Uterus (tissue), 4 donors: Measurements from ENCODE around the gene SMARCC1. TPM values are rescaled to one million over a fixed set of nuclear protein-coding genes. Genes with fewer than 3 reads are reported as not detected.

ENCODE experiments used
- DNase-seq, 2 donors: peaks; one replicate each; pipeline ENCODE4 v3.0.0-alpha.2; 2019 to 2020
- H3K27ac ChIP-seq, 2 donors: fragments of 200-600 bp; sonication (generic); 1 replicate in 1 of 2; 2 replicates in 1 of 2; pipeline ENCODE4 v1.5.1; 2016 to 2018
- H3K27me3 ChIP-seq, 2 donors: fragments of 200-600 bp; sonication (generic); one replicate each; pipeline ENCODE4 v1.5.1; 2018 to 2019; ENCODE audit warnings: control low read depth in 1 of 2
- H3K36me3 ChIP-seq, 2 donors: fragments of 200-600 bp; sonication (generic); one replicate each; pipeline ENCODE4 v1.5.1; 2019; ENCODE audit warnings: control low read depth in 1 of 2
- H3K4me1 ChIP-seq, 2 donors: fragments of 200-600 bp; sonication (generic); one replicate each; pipeline ENCODE4 v1.5.1; 2018 to 2019; ENCODE audit warnings: control low read depth in 1 of 2
- H3K4me3 ChIP-seq, 2 donors: fragments of 200-600 bp; sonication (generic); 1 replicate in 1 of 2; 2 replicates in 1 of 2; pipeline ENCODE4 v1.5.1; 2018 to 2019; ENCODE audit warnings: mild to moderate bottlenecking in 1 of 2
- H3K9me3 ChIP-seq, 2 donors: fragments of 200-600 bp; sonication (generic); one replicate each; pipeline ENCODE4 v1.5.1; 2019; ENCODE audit warnings: control low read depth in 1 of 2
- POLR2A ChIP-seq, 2 donors: fragments of 450-650 bp; IDR thresholded peaks; one replicate each; pipeline ENCODE4 v1.6.1; 2016; ENCODE audit warnings: antibody characterized with exemption in 2 of 2, mild to moderate bottlenecking in 1 of 2, moderate library complexity in 1 of 2
- intact Hi-C: fragments of 100-400 bp; cut with DNase I; formaldehyde crosslinking; loops from one replicate; pipeline ENCODE4 v1.15.1; 2023; ENCODE audit warnings: low total_unique reads
- total RNA-seq, 4 donors: library from RNA; depleted of rRNA in 3 of 4; stranded (reverse); fragments of >200 nt in 3 of 4; gene quantifications; one replicate each; pipeline versions ENCODE4 v1.1.0 to v1.2.4, GENCODE V29; 2014 to 2023
- TF ChIP-seq, protein P1 (sequence below), 4 experiments: fragments of 200-600 bp in 2 of 4; fragments of 450-650 bp in 2 of 4; sonication (generic) in 2 of 4; IDR thresholded peaks; one replicate each; pipeline ENCODE4 v1.5.1; 2016 to 2019; ENCODE audit warnings: antibody characterized with exemption in 4 of 4, mild to moderate bottlenecking in 2 of 4, moderate library complexity in 1 of 4
- donor health status: DM: yes; HTN: yes; CAD: no.

Gene SMARCC1
- total RNA-seq, 4 donors from 2014 or later = 23.8 to 61.0 (median 45.5) TPM

DNA sequence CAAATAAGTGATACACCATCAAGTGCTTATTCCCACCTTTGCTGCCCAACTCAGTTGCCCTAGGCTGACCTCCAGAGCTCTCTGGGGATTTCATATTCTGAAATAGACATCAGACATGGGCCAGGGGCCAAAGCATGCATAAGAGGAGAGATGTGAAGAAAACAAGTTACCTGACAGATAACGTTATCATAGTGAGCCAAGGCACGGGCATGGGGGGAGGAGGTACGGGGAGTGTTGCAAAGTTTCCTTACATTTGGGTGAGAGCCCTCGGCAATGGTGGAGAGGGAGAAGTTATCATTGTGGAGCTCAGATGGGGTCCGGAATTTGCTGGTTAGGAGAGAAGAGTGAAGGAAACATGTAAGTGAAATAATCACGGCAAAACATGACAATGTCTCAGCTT is 212.8 kb downstream of the SMARCC1 start:
- DNase-seq = no peak
- TF ChIP-seq, protein P1, sequence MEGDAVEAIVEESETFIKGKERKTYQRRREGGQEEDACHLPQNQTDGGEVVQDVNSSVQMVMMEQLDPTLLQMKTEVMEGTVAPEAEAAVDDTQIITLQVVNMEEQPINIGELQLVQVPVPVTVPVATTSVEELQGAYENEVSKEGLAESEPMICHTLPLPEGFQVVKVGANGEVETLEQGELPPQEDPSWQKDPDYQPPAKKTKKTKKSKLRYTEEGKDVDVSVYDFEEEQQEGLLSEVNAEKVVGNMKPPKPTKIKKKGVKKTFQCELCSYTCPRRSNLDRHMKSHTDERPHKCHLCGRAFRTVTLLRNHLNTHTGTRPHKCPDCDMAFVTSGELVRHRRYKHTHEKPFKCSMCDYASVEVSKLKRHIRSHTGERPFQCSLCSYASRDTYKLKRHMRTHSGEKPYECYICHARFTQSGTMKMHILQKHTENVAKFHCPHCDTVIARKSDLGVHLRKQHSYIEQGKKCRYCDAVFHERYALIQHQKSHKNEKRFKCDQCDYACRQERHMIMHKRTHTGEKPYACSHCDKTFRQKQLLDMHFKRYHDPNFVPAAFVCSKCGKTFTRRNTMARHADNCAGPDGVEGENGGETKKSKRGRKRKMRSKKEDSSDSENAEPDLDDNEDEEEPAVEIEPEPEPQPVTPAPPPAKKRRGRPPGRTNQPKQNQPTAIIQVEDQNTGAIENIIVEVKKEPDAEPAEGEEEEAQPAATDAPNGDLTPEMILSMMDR (IDR thresholded peaks at IDR 0.05) = no peak
- TF ChIP-seq POLR2A (IDR thresholded peaks at IDR 0.05) = no peak
- Histone ChIP-seq H3K27me3 (no peaks in the 10 kb centered on the region), H3K27ac (no peak overlapping the region), H3K4me1 (no peaks in the 10 kb centered on the region), H3K4me3 (no peak overlapping the region), H3K36me3 (no peaks in the 10 kb centered on the region), H3K9me3 (no peaks in the 10 kb centered on the region)
- intact Hi-C loops = no loop called here

DNA sequence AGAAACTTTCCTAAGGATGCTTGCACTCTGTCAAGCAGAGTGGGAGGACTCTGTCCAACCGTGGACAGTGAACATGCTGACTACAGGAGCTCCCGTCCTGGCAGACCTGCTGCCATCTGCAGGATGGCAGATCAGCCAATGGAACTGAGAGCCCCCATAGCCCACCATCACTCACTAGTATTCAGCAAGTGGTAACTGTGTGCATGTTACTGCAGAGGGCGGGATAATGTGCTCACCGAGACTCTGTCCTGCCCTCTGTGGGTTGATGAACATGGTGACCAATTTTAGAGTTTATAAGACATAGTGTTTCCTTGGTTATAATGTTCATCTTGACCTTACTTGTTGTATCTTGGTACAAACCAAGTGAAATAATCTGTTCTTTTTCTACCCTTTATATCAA is 214.5 kb downstream of the SMARCC1 start:
- H3K27ac ChIP-seq = no peak overlapping the region
- no peak overlapping the region for H3K4me3 ChIP-seq
- TF ChIP-seq, protein P1 (IDR thresholded peaks at IDR 0.05) = no peak
- TF ChIP-seq POLR2A (IDR thresholded peaks at IDR 0.05) = no peak
- no peaks in the 10 kb centered on the region for H3K9me3 ChIP-seq
- intact Hi-C loops = no loop called here
- H3K27me3 ChIP-seq = no peaks in the 10 kb centered on the region
- H3K4me1 ChIP-seq = no peaks in the 10 kb centered on the region
- DNase-seq = no peak
- H3K36me3 ChIP-seq = no peaks in the 10 kb centered on the region

DNA sequence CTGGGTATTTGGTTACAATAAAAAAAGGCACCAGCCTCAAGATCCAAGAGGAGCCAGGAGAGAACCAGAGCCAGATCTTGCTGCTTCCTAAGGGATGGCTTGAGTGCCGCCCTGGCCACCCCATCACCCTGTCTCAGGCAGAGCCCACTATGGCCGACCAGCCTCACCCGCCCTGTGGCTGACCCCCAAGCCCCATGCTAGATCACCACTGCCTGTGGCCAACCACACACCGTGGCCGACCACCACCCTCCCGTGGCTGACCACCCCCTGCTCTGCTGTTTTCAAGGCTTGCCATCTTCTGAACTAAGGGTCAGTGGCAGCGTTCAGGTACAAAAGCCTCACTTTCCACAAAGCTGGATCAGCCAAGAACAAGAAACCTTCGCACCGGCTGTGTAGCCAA is 215.0 kb downstream of the SMARCC1 start:
- Histone ChIP-seq H3K27ac (no peak overlapping the region), H3K27me3 (no peaks in the 10 kb centered on the region), H3K4me1 (no peaks in the 10 kb centered on the region), H3K36me3 (no peaks in the 10 kb centered on the region), H3K4me3 (no peak overlapping the region), H3K9me3 (no peaks in the 10 kb centered on the region)
- DNase-seq = no peak
- intact Hi-C loops = no loop called here
- no peak for TF ChIP-seq POLR2A (IDR thresholded peaks at IDR 0.05)

DNA sequence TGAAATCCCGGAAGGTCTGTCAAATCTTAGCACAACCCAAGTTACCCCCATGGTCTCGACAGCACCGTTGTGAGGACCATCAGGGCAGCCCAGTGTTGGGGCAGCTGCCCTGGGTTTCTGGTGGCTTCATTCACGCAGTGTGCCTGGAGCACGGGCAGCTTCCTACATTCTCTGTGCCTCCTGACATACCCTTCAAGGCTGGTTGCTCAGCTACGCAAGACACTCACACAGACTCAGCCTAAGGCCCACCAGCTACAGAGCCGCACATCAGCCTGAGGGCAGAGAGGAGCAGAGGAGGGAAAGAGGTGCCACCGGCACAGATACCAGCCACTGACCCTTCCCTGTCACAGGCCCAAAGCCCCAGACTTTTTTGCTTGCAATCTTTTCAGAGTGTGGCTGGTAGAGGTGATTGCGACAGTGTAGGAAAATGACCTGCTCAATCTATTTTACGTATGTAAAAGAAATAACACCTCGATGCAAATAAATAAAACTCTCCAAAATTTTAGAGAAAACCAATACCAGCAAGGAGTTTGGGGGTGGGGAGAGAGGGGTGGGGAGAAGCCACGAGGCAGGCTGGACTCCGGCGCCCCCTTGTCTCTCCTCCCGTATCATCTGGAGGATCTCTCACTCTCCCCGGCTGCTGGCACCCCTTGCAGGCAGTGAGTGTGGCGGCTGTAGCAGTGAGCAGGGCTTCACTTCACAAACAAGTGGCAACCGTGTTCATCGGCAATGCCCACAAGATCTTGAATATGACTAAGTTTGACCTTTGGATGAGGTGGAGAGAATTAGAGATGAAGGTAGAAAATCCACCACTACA is 215.8 kb downstream of the SMARCC1 start:
- TF ChIP-seq, protein P1 (IDR thresholded peaks at IDR 0.05) = no peak
- no peak for TF ChIP-seq POLR2A (IDR thresholded peaks at IDR 0.05)
- Histone ChIP-seq H3K4me1 (no peaks in the 10 kb centered on the region), H3K9me3 (no peaks in the 10 kb centered on the region), H3K4me3 (no peak overlapping the region), H3K27me3 (no peaks in the 10 kb centered on the region), H3K27ac (no peak overlapping the region), H3K36me3 (no peaks in the 10 kb centered on the region)
- intact Hi-C loops = no loop called here
- DNase-seq = no peak

DNA sequence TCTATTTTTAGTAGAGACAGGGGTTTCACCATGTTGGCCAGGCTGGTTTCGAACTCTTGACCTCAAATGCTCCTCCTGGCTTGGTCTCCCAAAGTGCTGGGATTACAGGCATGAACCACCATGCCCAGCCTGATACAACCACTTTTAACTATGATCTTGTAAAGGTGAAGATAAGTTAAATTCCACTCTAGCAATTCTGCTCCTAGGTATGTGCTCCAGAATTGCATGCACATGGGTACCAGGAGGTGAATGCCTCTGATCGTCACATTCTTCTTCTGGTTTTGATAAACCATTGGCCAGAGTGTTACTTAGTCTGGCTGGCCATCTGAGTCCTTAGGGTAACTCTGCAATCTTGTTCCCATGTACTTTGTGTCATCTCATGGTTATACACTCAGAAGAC is 225.3 kb downstream of the SMARCC1 start:
- intact Hi-C loops = no loop called here
- no peaks in the 10 kb centered on the region for H3K27me3 ChIP-seq
- H3K4me1 ChIP-seq = no peaks in the 10 kb centered on the region
- no peak for DNase-seq
- H3K4me3 ChIP-seq = no peak overlapping the region
- no peak for TF ChIP-seq POLR2A (IDR thresholded peaks at IDR 0.05)
- TF ChIP-seq, protein P1 (IDR thresholded peaks at IDR 0.05) = no peak
- no peak overlapping the region for H3K27ac ChIP-seq
- no peaks in the 10 kb centered on the region for H3K36me3 ChIP-seq
- no peaks in the 10 kb centered on the region for H3K9me3 ChIP-seq
